Esophagus squamous epithelium (tissue), 4 donors: ENCODE results near the gene CCDC27.

Experiments used
- POLR2A ChIP-seq, 4 donors: fragments of 450-650 bp; IDR thresholded peaks; one replicate each; pipeline ENCODE4 v1.6.1; 2017; ENCODE audit warnings: antibody characterized with exemption in 4 of 4, mild to moderate bottlenecking in 4 of 4, moderate library complexity in 3 of 4
- TF ChIP-seq, protein P1 (sequence below), 6 experiments: fragments of 450-650 bp in 4 of 6; fragments of 200-600 bp in 2 of 6; sonication (generic) in 2 of 6; IDR thresholded peaks; one replicate each; pipeline ENCODE4 v1.5.1; 2016 to 2019; ENCODE audit warnings: antibody characterized with exemption in 6 of 6, mild to moderate bottlenecking in 4 of 6, moderate library complexity in 4 of 6

DNA sequence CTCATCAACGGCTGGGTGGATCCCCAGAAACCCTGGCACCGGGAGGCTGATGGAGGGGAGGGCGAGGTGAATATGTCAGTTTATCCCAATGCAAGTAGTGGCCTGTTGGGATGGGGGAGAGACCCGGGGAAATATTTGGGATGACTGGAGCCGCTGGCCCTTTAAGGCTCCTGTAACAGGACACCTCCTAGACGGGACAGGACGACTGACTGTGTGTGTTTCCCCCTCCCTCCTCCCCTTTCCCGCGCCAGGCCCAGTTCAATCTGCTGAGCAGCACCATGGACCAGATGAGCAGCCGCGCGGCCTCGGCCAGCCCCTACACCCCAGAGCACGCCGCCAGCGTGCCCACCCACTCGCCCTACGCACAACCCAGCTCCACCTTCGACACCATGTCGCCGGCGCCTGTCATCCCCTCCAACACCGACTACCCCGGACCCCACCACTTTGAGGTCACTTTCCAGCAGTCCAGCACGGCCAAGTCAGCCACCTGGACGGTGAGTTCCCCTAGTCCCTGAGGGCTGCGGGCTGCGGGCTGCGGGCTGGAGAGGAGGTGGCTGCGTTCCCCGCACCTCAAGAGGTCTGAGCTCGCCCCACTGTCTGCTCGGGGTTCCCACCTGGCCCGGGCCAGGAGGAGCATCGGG is 44.8 kb upstream of the CCDC27 start:
- TF ChIP-seq, protein P1, sequence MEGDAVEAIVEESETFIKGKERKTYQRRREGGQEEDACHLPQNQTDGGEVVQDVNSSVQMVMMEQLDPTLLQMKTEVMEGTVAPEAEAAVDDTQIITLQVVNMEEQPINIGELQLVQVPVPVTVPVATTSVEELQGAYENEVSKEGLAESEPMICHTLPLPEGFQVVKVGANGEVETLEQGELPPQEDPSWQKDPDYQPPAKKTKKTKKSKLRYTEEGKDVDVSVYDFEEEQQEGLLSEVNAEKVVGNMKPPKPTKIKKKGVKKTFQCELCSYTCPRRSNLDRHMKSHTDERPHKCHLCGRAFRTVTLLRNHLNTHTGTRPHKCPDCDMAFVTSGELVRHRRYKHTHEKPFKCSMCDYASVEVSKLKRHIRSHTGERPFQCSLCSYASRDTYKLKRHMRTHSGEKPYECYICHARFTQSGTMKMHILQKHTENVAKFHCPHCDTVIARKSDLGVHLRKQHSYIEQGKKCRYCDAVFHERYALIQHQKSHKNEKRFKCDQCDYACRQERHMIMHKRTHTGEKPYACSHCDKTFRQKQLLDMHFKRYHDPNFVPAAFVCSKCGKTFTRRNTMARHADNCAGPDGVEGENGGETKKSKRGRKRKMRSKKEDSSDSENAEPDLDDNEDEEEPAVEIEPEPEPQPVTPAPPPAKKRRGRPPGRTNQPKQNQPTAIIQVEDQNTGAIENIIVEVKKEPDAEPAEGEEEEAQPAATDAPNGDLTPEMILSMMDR (IDR thresholded peaks at IDR 0.05) = no peak
- TF ChIP-seq POLR2A (IDR thresholded peaks at IDR 0.05) = no peak
